Psoas muscle (tissue), 8 donors: ENCODE measurements around the gene SGSH. TPM values are rescaled to one million over a fixed set of nuclear protein-coding genes. Genes with fewer than 3 reads are reported as not detected.

Experiments used
- ATAC-seq, 4 donors: fragments of 200-7000 bp; cut with Tn5 transposase; one replicate each; pipeline ENCODE4 v1.9.1; 2020; ENCODE audit warnings: moderate library complexity in 3 of 4, mild to moderate bottlenecking in 2 of 4
- DNase-seq, 2 donors: peaks; one replicate each; pipeline ENCODE4 v3.0.0-alpha.2; 2020
- H3K27ac ChIP-seq: fragments of 200-600 bp; one replicate; pipeline ENCODE4 v1.8.0; 2022
- H3K27me3 ChIP-seq, 3 donors: fragments of 200-600 bp in 1 of 3; one replicate each; pipeline versions ENCODE4 v1.6.1 to v1.8.0; 2013 to 2022; ENCODE audit warnings: low read length in 2 of 3, mild to moderate bottlenecking in 2 of 3, moderate library complexity in 1 of 3; ENCODE audit not compliant: insufficient read depth in 3 of 3
- H3K36me3 ChIP-seq, 2 donors: fragments of 200-600 bp in 1 of 2; one replicate each; pipeline versions ENCODE4 v1.6.1 to v1.8.0; 2013 to 2022; ENCODE audit warnings: low read depth in 1 of 2, mild to moderate bottlenecking in 1 of 2, moderate library complexity in 1 of 2; ENCODE audit not compliant: insufficient read depth in 1 of 2
- H3K4me1 ChIP-seq: fragments of 200-600 bp; one replicate; pipeline ENCODE4 v1.8.0; 2022
- H3K4me3 ChIP-seq: fragments of 200-600 bp; one replicate; pipeline ENCODE4 v1.8.0; 2022; ENCODE audit warnings: mild to moderate bottlenecking
- H3K9me3 ChIP-seq: fragments of 200-600 bp; one replicate; pipeline ENCODE4 v1.8.0; 2022
- WGBS, 3 donors: extraction: QIAGEN DNeasy Blood & Tissue Kit; methylation state at CpG; one replicate each; pipeline versions ENCODE4 v1.1.6 to v1.1.7; 2013; 5-methylcytosine and 5-hydroxymethylcytosine counted together
- intact Hi-C, 2 donors: fragments of 100-400 bp; cut with DNase I; formaldehyde crosslinking; loops; one replicate each; pipeline versions ENCODE4 v1.11.0 to v1.14.2; 2022
- polyA plus RNA-seq, 3 donors: library from polyadenylated mRNA; stranded (reverse); fragments of 200-250 nt; gene quantifications; one replicate each; pipeline ENCODE4 v1.2.3, GENCODE V29; 2013
- total RNA-seq, 4 donors: library from RNA; stranded (reverse); fragmentation: NEBNext Ultra II Directional in 2 of 4; extraction: Animal tissue kit (Norgen Biotek cat#: 25700) in 2 of 4; gene quantifications; one replicate each; pipeline versions ENCODE4 v1.2.1 to v1.2.4, GENCODE V29; 2021 to 2023
- TF ChIP-seq, protein P1 (sequence below): fragments of 200-600 bp; IDR thresholded peaks from one replicate; pipeline ENCODE4 v1.8.0; 2022; ENCODE audit warnings: antibody characterized with exemption
- donor health status: healthy with polysubstance abuse.
- donor health status: DM: no; HTN: no; CAD: no; lungs with moderate emphysema.
- donor health status: Bipolar disorder and iron deficiency.
- donor health status: healthy.
- donor health status: DM: yes; HTN: yes; CAD: no.
- donor health status: DM: no; HTN: no; CAD: no.
- donor health status: DM: no; HTN: no; CAD: no.
- donor health status: DM: yes; HTN: yes; CAD: no.

The SGSH gene
- total and polyA plus RNA-seq, 7 donors, result 4.7 to 16.6 (median 5.6) TPM

DNA sequence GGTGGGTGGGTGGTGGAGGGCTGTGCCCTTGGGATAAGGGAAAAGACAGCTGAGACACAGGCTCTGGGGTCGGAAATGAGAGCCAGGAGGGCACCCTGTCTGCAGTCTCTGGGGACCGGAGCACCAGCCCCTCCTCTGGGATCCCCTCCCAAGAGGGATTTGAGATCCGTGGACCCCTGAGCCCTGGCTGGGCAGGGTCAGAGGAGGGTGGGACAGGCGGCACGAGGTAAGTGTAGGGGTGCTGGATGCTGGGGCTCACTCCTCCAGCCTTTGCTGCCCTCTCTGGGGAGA lies 425 bp downstream of the SGSH start:
- Histone ChIP-seq H3K4me1 (peaks cover 6% of the 10 kb centered on the region), H3K36me3 (peaks cover 0 to 33% of the 10 kb centered on the region in 2 donors), H3K9me3 (no peaks in the 10 kb centered on the region), H3K27ac (peak overlapping the region; percentile 89), H3K4me3 (peak overlapping the region; percentile 96), H3K27me3 (no peaks in the 10 kb centered on the region)
- ATAC-seq (no peak), DNase-seq (peak in 1 of 2 donors; percentile 8)
- 4 to 8% (median 5%) methylated on average over 5 of the region's 5 CpGs for WGBS, 3 donors
- TF ChIP-seq, protein P1, sequence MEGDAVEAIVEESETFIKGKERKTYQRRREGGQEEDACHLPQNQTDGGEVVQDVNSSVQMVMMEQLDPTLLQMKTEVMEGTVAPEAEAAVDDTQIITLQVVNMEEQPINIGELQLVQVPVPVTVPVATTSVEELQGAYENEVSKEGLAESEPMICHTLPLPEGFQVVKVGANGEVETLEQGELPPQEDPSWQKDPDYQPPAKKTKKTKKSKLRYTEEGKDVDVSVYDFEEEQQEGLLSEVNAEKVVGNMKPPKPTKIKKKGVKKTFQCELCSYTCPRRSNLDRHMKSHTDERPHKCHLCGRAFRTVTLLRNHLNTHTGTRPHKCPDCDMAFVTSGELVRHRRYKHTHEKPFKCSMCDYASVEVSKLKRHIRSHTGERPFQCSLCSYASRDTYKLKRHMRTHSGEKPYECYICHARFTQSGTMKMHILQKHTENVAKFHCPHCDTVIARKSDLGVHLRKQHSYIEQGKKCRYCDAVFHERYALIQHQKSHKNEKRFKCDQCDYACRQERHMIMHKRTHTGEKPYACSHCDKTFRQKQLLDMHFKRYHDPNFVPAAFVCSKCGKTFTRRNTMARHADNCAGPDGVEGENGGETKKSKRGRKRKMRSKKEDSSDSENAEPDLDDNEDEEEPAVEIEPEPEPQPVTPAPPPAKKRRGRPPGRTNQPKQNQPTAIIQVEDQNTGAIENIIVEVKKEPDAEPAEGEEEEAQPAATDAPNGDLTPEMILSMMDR, result no peak
- intact Hi-C loops, result loop anchor here in 1 of 2 donors (5.0 kb wide), 2 partner anchors 43 to 72 kb away; partner anchors contain the start of genes EIF4A3 and RNF213

- intact Hi-C loops, result loop anchor here in 1 of 2 donors (5.0 kb wide), 2 partner anchors 43 to 72 kb away; partner anchors contain the start of genes EIF4A3 and RNF213
- TF ChIP-seq, protein P1, result no peak
- Histone ChIP-seq H3K27me3 (no peaks in the 10 kb centered on the region), H3K36me3 (peaks cover 0 to 37% of the 10 kb centered on the region in 2 donors), H3K4me3 (peak overlapping the region; percentile 96), H3K9me3 (no peaks in the 10 kb centered on the region), H3K4me1 (peaks cover 6% of the 10 kb centered on the region), H3K27ac (peak overlapping the region; percentile 89)
- ATAC-seq (peak; percentile 21 to 51 (median 42)), DNase-seq (peak; percentile 78 to 80)
- WGBS, 3 donors, result 48 to 59% (median 49%) methylated on average over 15 of the region's 15 CpGs
Observed at GRCh38 chr17:80219013-80219762, 945 bp downstream of the SGSH start.

DNA sequence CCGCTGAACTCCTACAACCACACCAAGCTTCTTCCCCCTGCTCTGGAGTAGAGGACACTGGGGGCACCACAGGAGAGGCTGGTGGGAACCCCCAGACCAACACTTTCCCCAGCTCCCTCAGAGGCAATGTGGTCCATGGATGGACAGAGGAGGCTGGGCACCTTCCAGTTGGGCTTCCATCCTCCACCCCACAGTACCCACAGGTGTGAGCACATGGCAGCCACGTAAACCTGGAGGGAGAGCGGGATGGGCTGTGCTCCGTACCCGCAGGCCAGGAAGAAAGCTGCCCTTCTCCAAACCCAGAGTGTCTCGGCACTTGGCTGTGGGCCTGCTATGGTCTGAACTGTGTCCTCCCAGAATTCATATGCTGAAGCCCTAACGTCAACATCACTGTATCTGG lies 1.7 kb downstream of the SGSH start:
- intact Hi-C loops, result loop anchor here in 1 of 2 donors (5.0 kb wide), 2 partner anchors 44 to 71 kb away; partner anchors contain the start of genes EIF4A3 and RNF213
- H3K4me3 ChIP-seq, result no peak overlapping the region
- H3K27ac ChIP-seq, result no peak overlapping the region
- no peaks in the 10 kb centered on the region for H3K9me3 ChIP-seq
- DNase-seq, result no peak
- no peak for ATAC-seq
- H3K36me3 ChIP-seq, result peaks cover 0 to 45% of the 10 kb centered on the region in 2 donors
- H3K27me3 ChIP-seq, result no peaks in the 10 kb centered on the region
- H3K4me1 ChIP-seq, result peaks cover 6% of the 10 kb centered on the region
- 84 to 90% (median 86%) methylated on average over 7 of the region's 7 CpGs for WGBS, 3 donors
- TF ChIP-seq, protein P1, result no peak

DNA sequence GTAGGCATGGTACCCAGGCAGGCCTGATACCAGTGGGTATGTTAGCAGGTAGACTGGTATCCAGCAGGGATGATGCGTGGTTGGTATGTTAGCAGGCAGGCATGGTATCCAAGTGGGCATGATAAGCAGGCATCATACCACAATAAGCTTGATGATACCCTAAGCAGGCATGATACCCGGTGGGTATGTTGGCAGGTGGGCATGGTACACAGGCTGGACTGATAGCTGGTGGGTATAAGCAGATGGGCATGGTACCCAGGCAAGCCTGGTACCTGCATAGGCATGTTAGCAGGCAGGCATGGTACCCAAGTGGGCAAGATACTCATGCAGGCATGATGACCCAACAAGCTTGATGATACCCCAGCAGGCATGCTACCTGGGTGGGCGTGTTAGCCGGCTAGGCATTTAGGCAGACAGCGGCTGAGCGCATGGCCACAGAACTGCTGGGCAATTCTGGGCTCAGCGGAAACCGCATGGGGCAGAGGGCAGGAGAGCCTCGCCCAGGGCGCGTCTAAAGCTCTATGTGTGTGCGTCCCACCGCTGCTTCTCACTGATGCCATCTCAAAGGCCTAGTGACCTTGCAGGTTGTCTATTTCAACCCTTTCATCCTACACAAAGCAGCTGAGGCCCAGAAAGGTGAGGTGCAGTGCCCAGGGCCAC lies 2.3 kb downstream of the SGSH start:
- Histone ChIP-seq H3K9me3 (no peaks in the 10 kb centered on the region), H3K27me3 (no peaks in the 10 kb centered on the region), H3K4me1 (peaks cover 6% of the 10 kb centered on the region), H3K27ac (no peak overlapping the region), H3K36me3 (peaks cover 0 to 51% of the 10 kb centered on the region in 2 donors), H3K4me3 (no peak overlapping the region)
- DNase-seq (no peak), ATAC-seq (no peak)
- intact Hi-C loops, result loop anchor here in 1 of 2 donors (5.0 kb wide), 2 partner anchors 44 to 71 kb away; partner anchors contain the start of genes EIF4A3 and RNF213
- TF ChIP-seq, protein P1, result no peak
- 93 to 97% (median 96%) methylated on average over 13 of the region's 13 CpGs for WGBS, 3 donors
